PFSK-1 (cell line): Measurements from ENCODE around the gene LASP1.

Source experiments
- POLR2AphosphoS5 ChIP-seq: IDR thresholded peaks from 2 replicates; pipeline ENCODE4 v1.6.1; 2012; ENCODE audit warnings: low read depth, mild to moderate bottlenecking, control low read depth, low read length, moderate library complexity
- SIN3A ChIP-seq: IDR thresholded peaks from 2 replicates; pipeline ENCODE4 v1.6.1; 2012; ENCODE audit warnings: mild to moderate bottlenecking, low read length, moderate library complexity, borderline replicate concordance; ENCODE audit not compliant: insufficient read depth

GRCh38 chr17:38910325-38910724 is 40.5 kb downstream of the LASP1 start:
- TF ChIP-seq POLR2AphosphoS5, result no peak
- no peak for TF ChIP-seq SIN3A
